PC-9 (cell line): Measurements from ENCODE around the gene YARS2.

ENCODE experiments used
- EZH2 ChIP-seq: fragments of 200-600 bp; sonication (generic); IDR thresholded peaks from 2 replicates; pipeline ENCODE4 v1.8.0; 2017; ENCODE audit warnings: antibody characterized with exemption, low read depth
- TF ChIP-seq, protein P1 (sequence below): fragments of 200-600 bp; sonication (generic); conservative IDR thresholded peaks from 2 replicates; pipeline ENCODE4 v1.6.1; 2017; ENCODE audit warnings: mixed run types, antibody characterized with exemption, mild to moderate bottlenecking, moderate library complexity

DNA sequence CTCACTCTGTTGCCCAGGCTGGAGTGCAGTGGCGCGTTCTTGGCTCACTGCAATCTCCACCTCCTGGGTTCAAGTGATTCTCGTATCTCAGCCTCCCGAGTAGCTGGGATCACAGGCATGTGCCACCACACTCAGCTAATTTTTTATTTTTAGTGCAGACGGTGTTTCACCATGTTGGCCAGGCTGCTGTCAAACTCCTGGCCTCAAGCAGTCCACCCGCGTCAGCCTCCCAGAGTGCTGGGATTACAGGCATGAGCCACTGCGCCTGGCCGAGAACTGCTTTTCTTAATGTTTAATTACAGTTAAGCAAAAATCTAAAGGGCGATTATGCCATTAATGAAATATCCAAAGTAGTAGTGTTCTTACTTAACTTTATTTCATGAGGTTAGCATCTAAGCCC, 13.6 kb downstream of the YARS2 start:
- TF ChIP-seq, protein P1, sequence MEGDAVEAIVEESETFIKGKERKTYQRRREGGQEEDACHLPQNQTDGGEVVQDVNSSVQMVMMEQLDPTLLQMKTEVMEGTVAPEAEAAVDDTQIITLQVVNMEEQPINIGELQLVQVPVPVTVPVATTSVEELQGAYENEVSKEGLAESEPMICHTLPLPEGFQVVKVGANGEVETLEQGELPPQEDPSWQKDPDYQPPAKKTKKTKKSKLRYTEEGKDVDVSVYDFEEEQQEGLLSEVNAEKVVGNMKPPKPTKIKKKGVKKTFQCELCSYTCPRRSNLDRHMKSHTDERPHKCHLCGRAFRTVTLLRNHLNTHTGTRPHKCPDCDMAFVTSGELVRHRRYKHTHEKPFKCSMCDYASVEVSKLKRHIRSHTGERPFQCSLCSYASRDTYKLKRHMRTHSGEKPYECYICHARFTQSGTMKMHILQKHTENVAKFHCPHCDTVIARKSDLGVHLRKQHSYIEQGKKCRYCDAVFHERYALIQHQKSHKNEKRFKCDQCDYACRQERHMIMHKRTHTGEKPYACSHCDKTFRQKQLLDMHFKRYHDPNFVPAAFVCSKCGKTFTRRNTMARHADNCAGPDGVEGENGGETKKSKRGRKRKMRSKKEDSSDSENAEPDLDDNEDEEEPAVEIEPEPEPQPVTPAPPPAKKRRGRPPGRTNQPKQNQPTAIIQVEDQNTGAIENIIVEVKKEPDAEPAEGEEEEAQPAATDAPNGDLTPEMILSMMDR, result no peak
- no peak for TF ChIP-seq EZH2
